Prostate gland (tissue), 2 donors: ENCODE measurements around the gene SDC3.

Source experiments
- CTCF ChIP-seq, 4 experiments: fragments of 200-600 bp in 2 of 4; fragments of 450-650 bp in 2 of 4; sonication (generic) in 2 of 4; IDR thresholded peaks; 1 replicate in 3 of 4; 2 replicates in 1 of 4; pipeline ENCODE4 v1.5.1; 2016 to 2019; ENCODE audit warnings: antibody characterized with exemption in 4 of 4, mild to moderate bottlenecking in 2 of 4, moderate library complexity in 2 of 4
- POLR2A ChIP-seq: fragments of 450-650 bp; IDR thresholded peaks from one replicate; pipeline ENCODE4 v1.6.1; 2016; ENCODE audit warnings: antibody characterized with exemption, mild to moderate bottlenecking
- POLR2AphosphoS5 ChIP-seq: sonication (generic); formaldehyde crosslinking; IDR thresholded peaks from one replicate; pipeline ENCODE4 v1.6.1; 2017; ENCODE audit warnings: antibody characterized with exemption

GRCh38 chr1:30947212-30947611 is 38.7 kb upstream of the SDC3 start:
- no peak for TF ChIP-seq POLR2A
- TF ChIP-seq CTCF (IDR thresholded peaks at IDR 0.05) = no peak
- TF ChIP-seq POLR2AphosphoS5 = no peak
